Endothelial cell of umbilical vein (primary cell): Measurements from ENCODE around the gene ACADS. TPM values are rescaled to one million over a fixed set of nuclear protein-coding genes. Genes with fewer than 3 reads are reported as not detected.
A peak's percentile ranks its signal among the peaks of the same experiment; 100 is the strongest.

Experiments used
- BruUV-seq: library from RNA; stranded (reverse); fragments of 400-500 nt; replicated peaks from 2 replicates; lab custom pipeline; 2021; lab: Mats Ljungman, UMichigan
- CTCF ChIA-PET: fragments of 300-600, 350-600 bp; sonication (Branson Sonifier 250); formaldehyde crosslinking; loops from one replicate; lab custom pipeline; 2021; ENCODE audit warnings: antibody characterized with exemption, inconsistent platforms; lab: Charles Lee
- POLR2A ChIA-PET: fragments of 300-600, 350-600 bp; sonication (Branson Sonifier 250); formaldehyde crosslinking; loops from one replicate; lab custom pipeline; 2021; ENCODE audit warnings: antibody characterized with exemption, inconsistent platforms; lab: Charles Lee
- DNase-seq: peaks from one replicate; pipeline ENCODE4 v3.0.0-alpha.2; 2011; ENCODE audit warnings: low read depth, low spot score
- FAIRE-seq: peaks from 2 replicates; lab custom pipeline; 2011; peaks lifted over from hg19 to GRCh38; lab: Jason Lieb, UNC
- H2AFZ ChIP-seq: 2 replicates; pipeline ENCODE4 v1.6.0; 2012; ENCODE audit warnings: low read depth, low read length, control low read depth, inconsistent platforms
- H3K27ac ChIP-seq: 2 replicates; pipeline ENCODE4 v1.5.1; 2011; ENCODE audit warnings: low read depth, mild to moderate bottlenecking, control low read depth, low read length, moderate library complexity; ENCODE audit not compliant: insufficient read depth
- H3K27me3 ChIP-seq, 2 experiments: 2 replicates each; pipeline versions ENCODE4 v1.6.0 to v1.6.1; 2011; ENCODE audit warnings: low read length in 2 of 2, mixed read lengths in 1 of 2; ENCODE audit not compliant: control insufficient read depth in 2 of 2, insufficient read depth in 2 of 2
- H3K36me3 ChIP-seq, 2 experiments: 2 replicates in 1 of 2; 3 replicates in 1 of 2; pipeline ENCODE4 v1.5.1; 2011; ENCODE audit warnings: low read length in 2 of 2, mild to moderate bottlenecking in 1 of 2, moderate library complexity in 1 of 2; ENCODE audit not compliant: control insufficient read depth in 2 of 2, insufficient read depth in 2 of 2; ENCODE audit errors: extremely low read depth in 1 of 2
- H3K4me1 ChIP-seq: 3 replicates; pipeline ENCODE4 v1.5.1; 2011; ENCODE audit warnings: mild to moderate bottlenecking, low read length; ENCODE audit not compliant: control insufficient read depth, insufficient read depth; ENCODE audit errors: extremely low read depth
- H3K4me2 ChIP-seq: 2 replicates; pipeline ENCODE4 v1.6.1; 2011; ENCODE audit warnings: low read length, control low read depth, mixed read lengths; ENCODE audit not compliant: insufficient read depth
- H3K4me3 ChIP-seq, 3 experiments: fragments of 200-600 bp in 1 of 3; sonication (generic), shearing (Covaris generic) in 1 of 3; replicated peaks in 1 of 3; 2 replicates each; pipeline ENCODE4 v1.5.1; 2011 to 2016; ENCODE audit warnings: control low read depth in 3 of 3, low read length in 3 of 3, mild to moderate bottlenecking in 2 of 3, inconsistent platforms in 1 of 3, low read depth in 1 of 3, moderate library complexity in 1 of 3; ENCODE audit not compliant: insufficient read depth in 1 of 3
- H3K79me2 ChIP-seq: 2 replicates; pipeline ENCODE4 v1.6.0; 2012; ENCODE audit warnings: low read length, inconsistent platforms; ENCODE audit not compliant: control insufficient read depth, insufficient read depth
- H3K9ac ChIP-seq: replicated peaks from 2 replicates; pipeline ENCODE3; 2011; ENCODE audit warnings: low read length, control low read depth; ENCODE audit not compliant: insufficient read depth; ENCODE audit errors: extremely low read depth
- H3K9me1 ChIP-seq: replicated peaks from 3 replicates; pipeline ENCODE4 v1.6.0; 2011; ENCODE audit warnings: mild to moderate bottlenecking, low read length; ENCODE audit not compliant: control insufficient read depth, insufficient read depth; ENCODE audit errors: extremely low read depth
- H3K9me3 ChIP-seq: replicated peaks from 2 replicates; pipeline ENCODE4 v1.5.1; 2012; ENCODE audit warnings: low read length, inconsistent platforms; ENCODE audit not compliant: control insufficient read depth, insufficient read depth
- H4K20me1 ChIP-seq: replicated peaks from 2 replicates; pipeline ENCODE3; 2011; ENCODE audit warnings: mild to moderate bottlenecking, low read length; ENCODE audit not compliant: control insufficient read depth, insufficient read depth; ENCODE audit errors: extremely low read depth
- EZH2 ChIP-seq: IDR thresholded peaks from 2 replicates; pipeline ENCODE4 v1.6.1; 2012; ENCODE audit warnings: borderline replicate concordance, low read depth, mild to moderate bottlenecking, moderate library complexity, low read length, inconsistent platforms; ENCODE audit not compliant: severe bottlenecking
- FOS ChIP-seq: IDR thresholded peaks from 2 replicates; pipeline ENCODE4 v1.6.1; 2011; ENCODE audit warnings: mild to moderate bottlenecking, low read length, moderate library complexity, borderline replicate concordance; ENCODE audit not compliant: insufficient read depth
- GATA2 ChIP-seq: IDR thresholded peaks from 2 replicates; pipeline ENCODE4 v1.7.0; 2011; ENCODE audit warnings: low read depth, mild to moderate bottlenecking, moderate library complexity, mixed read lengths, low read length; ENCODE audit not compliant: insufficient read length, insufficient read depth
- JUN ChIP-seq: IDR thresholded peaks from 2 replicates; pipeline ENCODE4 v1.6.1; 2011; ENCODE audit warnings: borderline replicate concordance, low read depth; ENCODE audit not compliant: insufficient read length, insufficient read depth
- MYC ChIP-seq: IDR thresholded peaks from one replicate; pipeline ENCODE4 v1.6.1; 2011; ENCODE audit warnings: mild to moderate bottlenecking, low read depth, low read length
- POLR2A ChIP-seq: IDR thresholded peaks from 2 replicates; pipeline ENCODE4 v1.6.1; 2012; ENCODE audit warnings: low read depth, mild to moderate bottlenecking, control low read depth, low read length
- POLR2AphosphoS5 ChIP-seq: IDR thresholded peaks from 2 replicates; pipeline ENCODE4 v1.6.1; 2012; ENCODE audit warnings: low read depth, mild to moderate bottlenecking, control low read depth, low read length, moderate library complexity; ENCODE audit not compliant: insufficient read depth
- dilution Hi-C: fragments of 300-500 bp; cut with MboI; formaldehyde crosslinking; loops from one replicate; pipeline ENCODE4 v1.15.0; 2019; ENCODE audit warnings: low sequenced_read_pairs; ENCODE audit not compliant: extremely low pct_ligation_motif_present
- intact Hi-C: fragments of 100-400 bp; cut with micrococcal nuclease; formaldehyde crosslinking; loops from one replicate; pipeline ENCODE4 v1.10.0; 2022
- polyA plus RNA-seq, 4 experiments: library from polyadenylated mRNA; depleted of rRNA in 3 of 4; stranded (reverse) in 3 of 4; unstranded in 1 of 4; fragments of >200 nt; gene quantifications; 2 replicates each; pipeline versions ENCODE4 v1.2.1 to v1.2.3, GENCODE V29; 2011 to 2012; ENCODE audit warnings: missing spikeins in 1 of 4
- total RNA-seq: library from RNA; stranded (reverse); gene quantifications from 2 replicates; pipeline ENCODE4 v1.2.3, GENCODE V29; 2021
- TF ChIP-seq, protein P1 (sequence below), 2 donors: IDR thresholded peaks; 1 replicate in 1 of 2; 2 replicates in 1 of 2; pipeline ENCODE4 v1.5.1; 2011; ENCODE audit warnings: low read length in 2 of 2, mild to moderate bottlenecking in 2 of 2, moderate library complexity in 2 of 2, control low read depth in 1 of 2, inconsistent platforms in 1 of 2, low read depth in 1 of 2; ENCODE audit not compliant: insufficient read depth in 1 of 2; ENCODE audit errors: extremely low read depth in 1 of 2
- TF ChIP-seq, protein P2 (sequence below): IDR thresholded peaks from 2 replicates; pipeline ENCODE4 v1.6.1; 2011; ENCODE audit not compliant: insufficient read depth, insufficient read length

The ACADS gene
- total and polyA plus RNA-seq, 2 donors (not counting 3 experiments of a cell fraction or from before 2014, with no cell fraction given): 8.2 to 8.9 TPM

- BruUV-seq: no TSS peak
- ChIA-PET POLR2A (no interaction called here), CTCF (interaction anchor here (0.6 to 1.5 kb wide), 6 partner anchors 75 to 247 kb away, joined by 3 to 8 read pairs (median 4); no protein-coding TSS in a partner anchor)
- intact Hi-C loops: loop anchor here (1.0 to 5.0 kb wide), 3 partner anchors 142 to 248 kb away; partner anchors contain the start of gene POP5
- H3K9ac ChIP-seq: no peak overlapping the region
- H3K9me3 ChIP-seq: no peaks in the 10 kb centered on the region
- no peaks in the 10 kb centered on the region for H3K79me2 ChIP-seq
- H3K27me3 ChIP-seq: no peaks in the 10 kb centered on the region
- H4K20me1 ChIP-seq: no peaks in the 10 kb centered on the region
- TF ChIP-seq POLR2AphosphoS5 (no peak), MYC (no peak), GATA2 (no peak), EZH2 (no peak), POLR2A (no peak), FOS (no peak), JUN (no peak)
- TF ChIP-seq, protein P1, sequence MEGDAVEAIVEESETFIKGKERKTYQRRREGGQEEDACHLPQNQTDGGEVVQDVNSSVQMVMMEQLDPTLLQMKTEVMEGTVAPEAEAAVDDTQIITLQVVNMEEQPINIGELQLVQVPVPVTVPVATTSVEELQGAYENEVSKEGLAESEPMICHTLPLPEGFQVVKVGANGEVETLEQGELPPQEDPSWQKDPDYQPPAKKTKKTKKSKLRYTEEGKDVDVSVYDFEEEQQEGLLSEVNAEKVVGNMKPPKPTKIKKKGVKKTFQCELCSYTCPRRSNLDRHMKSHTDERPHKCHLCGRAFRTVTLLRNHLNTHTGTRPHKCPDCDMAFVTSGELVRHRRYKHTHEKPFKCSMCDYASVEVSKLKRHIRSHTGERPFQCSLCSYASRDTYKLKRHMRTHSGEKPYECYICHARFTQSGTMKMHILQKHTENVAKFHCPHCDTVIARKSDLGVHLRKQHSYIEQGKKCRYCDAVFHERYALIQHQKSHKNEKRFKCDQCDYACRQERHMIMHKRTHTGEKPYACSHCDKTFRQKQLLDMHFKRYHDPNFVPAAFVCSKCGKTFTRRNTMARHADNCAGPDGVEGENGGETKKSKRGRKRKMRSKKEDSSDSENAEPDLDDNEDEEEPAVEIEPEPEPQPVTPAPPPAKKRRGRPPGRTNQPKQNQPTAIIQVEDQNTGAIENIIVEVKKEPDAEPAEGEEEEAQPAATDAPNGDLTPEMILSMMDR (IDR thresholded peaks at IDR 0.05; ENCODE audit: extremely low read depth in 1 of 2, insufficient read depth in 1 of 2, low read depth in 1 of 2, low read length in 2 of 2): no peak
- TF ChIP-seq, protein P2, sequence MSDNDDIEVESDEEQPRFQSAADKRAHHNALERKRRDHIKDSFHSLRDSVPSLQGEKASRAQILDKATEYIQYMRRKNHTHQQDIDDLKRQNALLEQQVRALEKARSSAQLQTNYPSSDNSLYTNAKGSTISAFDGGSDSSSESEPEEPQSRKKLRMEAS: no peak
- H3K36me3 ChIP-seq: peaks cover 12 to 23% of the 10 kb centered on the region in 2 experiments
- dilution Hi-C loops: no loop called here
- peaks cover 10% of the 10 kb centered on the region for H3K4me1 ChIP-seq
- H3K4me3 ChIP-seq: no peak overlapping the region
- FAIRE-seq (no peak), DNase-seq (no peak)
- H3K4me2 ChIP-seq: peak overlapping the region; percentile 90
- H3K9me1 ChIP-seq: no peaks in the 10 kb centered on the region
- H2AFZ ChIP-seq: no peak overlapping the region
- no peak overlapping the region for H3K27ac ChIP-seq
Measured at GRCh38 chr12:120724720-120725119, 906 bp upstream of the ACADS start.
